Neural cell (in vitro differentiated cells): ENCODE results near the gene SCD.

ENCODE experiments used
- CTCF ChIP-seq: fragments of 450-650 bp; IDR thresholded peaks from 2 replicates; pipeline ENCODE4 v1.5.1; 2014; ENCODE audit warnings: antibody characterized with exemption, mild to moderate bottlenecking, moderate library complexity; ENCODE audit not compliant: poor library complexity, severe bottlenecking
- EZH2 ChIP-seq: fragments of 200-600, 300-800 bp; shearing (Covaris generic), sonication (generic); IDR thresholded peaks from 2 replicates; pipeline ENCODE4 v1.6.1; 2014; ENCODE audit warnings: antibody characterized with exemption, low read length, borderline replicate concordance, mild to moderate bottlenecking; ENCODE audit not compliant: insufficient read depth, poor library complexity, severe bottlenecking
- POLR2AphosphoS5 ChIP-seq: IDR thresholded peaks from 2 replicates; pipeline ENCODE4 v1.6.1; 2012
- REST ChIP-seq: IDR thresholded peaks from 2 replicates; pipeline ENCODE4 v1.6.1; 2012; ENCODE audit warnings: borderline replicate concordance
- SMC3 ChIP-seq: fragments of 450-650 bp; conservative IDR thresholded peaks from 2 replicates; pipeline ENCODE4 v1.6.1; 2014; ENCODE audit warnings: antibody characterized with exemption, mild to moderate bottlenecking, moderate library complexity; ENCODE audit not compliant: poor library complexity
- TAF1 ChIP-seq: IDR thresholded peaks from 2 replicates; pipeline ENCODE4 v1.6.1; 2012; ENCODE audit warnings: low read depth

DNA sequence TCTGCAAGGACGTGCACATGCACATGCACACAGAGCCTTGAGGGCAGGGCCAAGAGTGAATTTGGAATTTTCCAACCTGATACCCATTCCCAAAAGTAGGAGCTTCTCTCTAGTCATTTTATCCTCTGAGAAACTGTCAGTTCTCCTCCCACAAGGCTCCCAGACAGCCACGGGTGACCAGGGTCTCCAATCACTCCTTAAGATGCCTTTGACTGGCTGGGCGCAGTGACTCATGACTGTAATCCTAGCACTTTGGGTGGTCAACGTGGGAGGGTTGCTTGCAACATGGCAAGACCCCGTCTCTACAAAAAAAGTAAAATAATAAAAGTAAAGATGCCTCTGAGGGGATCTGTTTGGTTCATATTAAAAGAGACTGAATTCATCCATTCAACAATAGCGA is 13.2 kb downstream of the SCD start:
- TF ChIP-seq CTCF: no peak
- no peak for TF ChIP-seq TAF1
- TF ChIP-seq SMC3: no peak
- TF ChIP-seq EZH2: no peak
- TF ChIP-seq POLR2AphosphoS5: no peak
- no peak for TF ChIP-seq REST
